ENCODE data around the gene GPR22.

Gene GPR22

DNA sequence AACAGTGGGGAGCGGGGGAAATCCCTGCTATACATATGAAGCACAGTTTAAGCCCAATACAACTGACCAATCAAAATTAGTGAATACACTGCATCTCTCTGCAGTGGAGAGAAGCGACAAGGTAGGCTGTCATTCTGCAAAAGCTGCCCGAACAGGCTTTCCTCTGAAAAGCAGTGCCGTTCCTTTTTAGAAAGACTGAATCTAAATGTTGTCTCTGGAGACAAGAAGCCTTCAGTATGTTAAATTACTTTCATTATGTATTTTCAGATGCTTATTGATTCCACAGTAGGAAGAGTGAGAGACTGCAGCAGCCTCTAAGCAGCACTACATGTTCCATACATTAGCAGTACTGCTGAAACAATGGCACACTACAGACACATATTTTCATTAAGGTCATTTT is at the start of gene GPR22:
TSS of gene GPR22 (plus strand) at position 129 of the 400 bp plus-strand sequence. CDS start 4,004 bp downstream, outside the sequence.
- no peak for DNase-seq (ENCODE audit: low spot score)

DNA sequence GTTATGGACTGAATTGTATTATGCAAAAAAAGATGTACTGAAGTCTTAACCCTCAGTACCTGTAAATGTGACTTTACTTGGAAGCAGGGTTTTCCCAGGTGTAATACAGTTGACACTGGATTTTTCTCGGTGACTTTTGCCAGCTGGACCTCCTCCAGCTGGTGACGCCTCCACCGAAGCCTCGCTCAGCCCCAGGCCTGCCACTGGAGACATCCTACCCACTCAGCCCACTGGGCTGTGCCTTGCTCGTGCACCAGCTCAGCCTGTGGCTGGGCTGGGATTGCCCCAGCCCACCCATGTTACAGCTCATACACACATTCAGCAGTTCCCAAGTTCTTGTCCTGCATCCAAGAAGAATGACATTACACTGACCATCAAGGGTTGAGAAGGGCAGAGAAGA is 42.4 kb upstream of the GPR22 start:
- DNase-seq (ENCODE audit: low spot score), result no peak

- no peak for DNase-seq (ENCODE audit: low spot score)
Observed at GRCh38 chr7:107428642-107429041, 41.2 kb upstream of the GPR22 start.

DNA sequence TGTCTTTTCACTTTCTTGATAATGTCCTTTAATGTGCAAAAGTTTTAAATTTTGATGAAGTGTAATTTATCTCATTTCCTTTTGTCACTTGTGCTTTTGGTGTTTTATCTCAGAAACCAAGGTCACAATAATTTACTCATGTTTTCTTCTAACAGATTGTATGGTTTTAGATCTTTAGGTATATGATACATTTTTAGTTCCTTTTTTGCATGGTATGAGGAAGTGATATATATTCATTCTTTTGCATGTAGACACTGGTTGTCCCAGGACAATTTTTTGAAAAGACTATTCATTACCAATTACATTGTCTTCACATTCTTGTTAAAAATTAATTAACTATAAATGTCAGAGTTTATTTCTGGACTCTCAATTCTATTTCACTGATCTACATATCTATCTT is 39.8 kb upstream of the GPR22 start:
- DNase-seq (ENCODE audit: low spot score), result no peak

DNA sequence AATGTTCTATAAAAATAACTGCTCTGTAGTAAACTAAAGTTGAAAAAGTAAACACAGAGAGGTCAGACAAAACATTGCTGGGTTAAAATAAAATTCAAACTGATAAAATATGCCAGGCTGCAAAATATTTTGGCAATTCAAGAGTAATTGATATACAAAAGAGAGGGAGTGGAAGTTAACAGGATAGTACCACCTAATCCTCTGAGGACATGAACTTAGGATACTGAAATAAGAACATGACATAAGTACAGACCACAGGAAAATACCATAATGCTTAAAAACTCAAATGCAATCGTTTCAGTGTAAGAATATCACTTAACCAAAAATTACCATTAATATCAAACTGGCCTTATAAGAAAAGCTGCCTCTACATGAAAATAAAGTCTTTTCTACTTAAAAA is 37.6 kb upstream of the GPR22 start:
- DNase-seq (ENCODE audit: low spot score), result no peak

DNA sequence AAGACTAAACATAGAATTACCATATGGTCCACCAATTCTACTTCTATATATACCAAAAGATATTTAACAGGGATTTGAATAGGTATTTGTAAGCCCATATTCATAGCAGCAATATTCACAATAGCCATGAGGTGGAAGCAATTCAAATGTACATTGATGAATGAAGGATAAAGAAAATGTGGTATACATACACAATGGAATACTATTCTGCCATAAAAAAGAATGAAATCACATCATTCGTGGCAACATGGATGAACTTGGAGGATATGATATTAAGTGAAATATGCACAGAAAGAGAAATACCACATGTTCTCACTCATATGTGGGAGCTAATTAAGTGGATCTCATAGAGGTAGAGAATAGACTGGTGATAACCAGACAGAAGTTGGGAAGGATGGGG is 34.1 kb upstream of the GPR22 start:
- DNase-seq (ENCODE audit: low spot score), result no peak

DNA sequence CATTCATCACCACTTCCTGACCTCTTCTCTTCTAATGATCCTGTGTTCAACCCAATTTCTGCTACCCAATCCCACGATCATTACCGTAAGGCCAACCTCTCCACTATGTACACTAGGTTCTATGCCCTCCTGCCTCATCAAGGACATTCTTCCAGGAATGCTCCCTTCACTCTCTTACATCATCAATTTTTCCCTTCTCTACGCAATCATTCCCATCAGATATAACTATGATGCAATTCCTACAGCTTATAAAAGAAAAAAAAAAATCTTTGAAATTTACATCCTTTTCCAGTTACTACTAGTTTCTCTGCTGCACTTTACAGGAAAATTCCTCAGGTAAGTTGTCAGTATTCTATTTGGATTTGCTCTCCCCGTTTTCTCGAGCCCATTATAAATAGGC is 30.8 kb upstream of the GPR22 start:
- no peak for DNase-seq (ENCODE audit: low spot score)

DNA sequence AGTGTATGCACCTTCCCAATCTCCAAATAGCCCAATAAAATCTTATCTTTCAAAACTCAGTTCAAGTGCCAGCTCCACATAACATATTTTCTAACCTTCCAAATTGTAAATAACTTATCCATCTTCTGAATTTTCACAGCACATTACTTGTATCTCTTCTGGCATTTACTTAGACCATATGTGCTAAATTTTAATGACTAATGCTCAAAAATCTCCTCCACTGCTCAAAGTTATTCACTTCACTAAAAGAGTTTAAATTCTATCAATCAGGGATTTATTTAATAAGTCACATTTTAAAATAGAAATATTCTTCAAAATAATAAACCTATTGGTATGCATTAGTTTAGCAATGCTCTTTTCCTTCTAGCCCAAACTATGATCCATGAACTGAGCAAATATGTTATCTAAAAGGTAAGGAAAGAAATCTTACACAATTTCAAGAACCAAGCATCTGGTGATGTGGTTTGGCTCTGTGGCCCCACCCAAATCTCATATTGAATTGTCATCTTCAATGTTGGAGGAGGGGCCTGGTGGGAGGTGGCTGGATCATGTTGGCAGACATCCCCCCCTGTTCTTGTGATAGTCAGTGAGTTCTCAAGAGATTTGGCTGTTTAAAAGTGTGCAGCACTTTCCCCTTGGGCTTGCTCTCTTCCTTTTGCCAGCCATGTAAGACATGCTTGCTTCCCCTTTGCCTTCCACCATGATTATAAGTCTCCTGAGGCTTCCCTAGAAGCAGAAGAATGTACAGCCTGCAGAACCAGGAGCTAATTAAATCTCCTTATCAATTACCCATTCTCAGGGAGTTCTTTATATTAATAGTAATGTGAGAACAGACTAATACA is 28.1 kb upstream of the GPR22 start:
- peak; percentile 14 for DNase-seq (ENCODE audit: low spot score)

DNA sequence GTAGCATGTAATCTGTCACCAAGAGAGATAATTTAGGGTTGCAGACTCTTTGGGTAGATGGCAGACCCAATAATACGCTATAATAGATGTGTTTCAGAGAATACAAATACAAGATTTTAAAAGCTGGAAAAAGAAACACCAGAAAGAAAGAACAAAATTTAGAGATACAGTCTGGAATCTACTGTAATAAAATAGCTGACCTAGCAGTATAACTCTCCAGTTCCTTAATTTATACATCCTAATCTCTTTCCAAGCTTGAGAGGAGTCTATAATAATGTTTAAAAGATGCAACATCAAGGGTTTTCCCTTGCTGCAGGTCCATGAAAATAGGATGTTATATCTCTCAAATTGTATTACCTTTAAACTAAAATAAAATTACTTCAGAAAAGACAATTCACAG is 27.2 kb upstream of the GPR22 start:
- DNase-seq (ENCODE audit: low spot score), result no peak

DNA sequence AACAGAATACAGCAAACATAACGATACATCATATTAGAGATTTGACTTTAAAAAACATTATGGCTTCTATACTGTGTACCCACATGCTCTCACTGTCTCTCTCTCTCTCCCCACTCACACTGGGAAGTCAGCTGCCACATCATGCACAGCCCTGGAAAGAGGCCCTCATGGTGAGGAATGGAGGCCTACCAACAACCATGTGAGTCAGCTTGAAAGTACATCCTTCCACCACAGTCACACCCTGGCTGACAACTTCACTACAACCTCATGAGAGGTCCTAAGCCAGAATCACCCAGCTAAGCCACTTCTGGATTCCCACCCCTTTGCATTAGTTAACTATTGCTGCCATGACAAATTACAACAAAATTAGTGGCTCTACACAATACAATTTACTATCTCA is 23.3 kb upstream of the GPR22 start:
- DNase-seq (ENCODE audit: low spot score), result peak; percentile 71

GRCh38 chr7:107446988-107447387 is 22.9 kb upstream of the GPR22 start:
- no peak for DNase-seq (ENCODE audit: low spot score)

- DNase-seq (ENCODE audit: low spot score), result no peak
Observed at GRCh38 chr7:107450970-107451369, 18.9 kb upstream of the GPR22 start.

GRCh38 chr7:107453388-107453787 is 16.5 kb upstream of the GPR22 start:
- DNase-seq (ENCODE audit: low spot score), result no peak

- DNase-seq (ENCODE audit: low spot score), result no peak
Observed at GRCh38 chr7:107461938-107462533, 7.8 kb upstream of the GPR22 start.

GRCh38 chr7:107463139-107464078 is 6.4 kb upstream of the GPR22 start:
- peak; percentile 76 for DNase-seq (ENCODE audit: low spot score)

DNA sequence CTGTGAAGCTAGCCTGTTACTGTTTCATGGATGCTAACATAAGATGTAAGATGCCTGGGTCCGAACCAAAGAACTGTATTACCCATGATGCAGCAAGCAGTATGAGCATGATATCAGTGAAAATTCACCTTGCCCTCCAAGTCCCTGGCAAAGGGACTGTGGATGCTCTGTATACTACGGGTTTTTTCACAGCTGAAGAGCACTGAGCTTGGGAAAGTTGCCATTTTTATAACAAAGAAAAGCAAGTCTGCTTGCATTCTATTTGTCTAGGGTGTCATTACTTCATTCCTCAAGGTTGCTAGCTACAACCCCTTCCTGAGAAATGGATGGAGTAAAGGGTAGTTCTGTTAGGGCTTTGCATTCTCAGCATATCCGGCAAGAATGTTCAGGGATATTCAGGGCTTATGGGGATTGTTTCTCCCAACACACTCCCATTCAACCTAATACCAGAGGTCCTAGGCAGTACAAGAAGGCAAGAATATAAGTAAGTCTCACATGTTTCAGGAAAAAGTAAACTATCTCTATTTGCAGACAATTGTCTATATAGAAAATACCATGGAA is 5.1 kb upstream of the GPR22 start:
- no peak for DNase-seq (ENCODE audit: low spot score)

- DNase-seq (ENCODE audit: low spot score), result no peak
Observed at GRCh38 chr7:107467972-107468371, 1.9 kb upstream of the GPR22 start.

GRCh38 chr7:107468824-107469223 is 1.0 kb upstream of the GPR22 start:
- DNase-seq (ENCODE audit: low spot score), result no peak

GRCh38 chr7:107471292-107472070 is 1.6 kb downstream of the GPR22 start:
- DNase-seq (ENCODE audit: low spot score), result no peak

DNA sequence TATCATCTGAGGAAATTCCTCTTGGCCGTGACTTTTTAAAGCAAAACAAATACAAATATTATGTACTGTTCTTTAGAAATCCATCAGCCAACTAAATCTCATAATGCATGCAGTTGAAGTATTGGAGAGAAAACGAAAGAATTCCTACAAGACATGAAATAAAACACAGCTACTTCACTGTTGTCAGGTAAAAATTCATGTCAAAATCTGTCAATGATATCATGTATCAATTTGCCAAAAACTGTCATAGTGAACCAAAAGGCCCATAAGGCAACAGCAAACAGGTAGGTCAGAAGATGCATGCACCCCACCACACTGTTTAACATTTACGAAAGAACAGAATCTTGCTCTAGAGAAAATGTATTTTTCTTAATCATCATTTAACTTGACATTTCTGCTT is 2.3 kb downstream of the GPR22 start:
- no peak for DNase-seq (ENCODE audit: low spot score)

DNA sequence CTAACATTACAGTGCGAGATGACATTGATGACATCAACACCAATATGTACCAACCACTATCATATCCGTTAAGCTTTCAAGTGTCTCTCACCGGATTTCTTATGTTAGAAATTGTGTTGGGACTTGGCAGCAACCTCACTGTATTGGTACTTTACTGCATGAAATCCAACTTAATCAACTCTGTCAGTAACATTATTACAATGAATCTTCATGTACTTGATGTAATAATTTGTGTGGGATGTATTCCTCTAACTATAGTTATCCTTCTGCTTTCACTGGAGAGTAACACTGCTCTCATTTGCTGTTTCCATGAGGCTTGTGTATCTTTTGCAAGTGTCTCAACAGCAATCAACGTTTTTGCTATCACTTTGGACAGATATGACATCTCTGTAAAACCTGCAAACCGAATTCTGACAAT is 4.3 kb downstream of the GPR22 start:
- DNase-seq (ENCODE audit: low spot score), result no peak

Data from AG20443 (cell line).